DMS53 treated with DMSO at 0.1 percent for 48 hours (cell line): Measurements from ENCODE around the gene BARX2.

Experiments used
- DNase-seq: peaks from one replicate; lab custom pipeline; 2025; ENCODE audit not compliant: unreplicated experiment; lab: John Stamatoyannopoulos, UW

Gene BARX2

GRCh38 chr11:129373489-129373953 is 2.1 kb upstream of the BARX2 start:
- peak; percentile 6 for DNase-seq

GRCh38 chr11:129374081-129374992 is 1.3 kb upstream of the BARX2 start:
- no peak for DNase-seq

- peak; percentile 78 for DNase-seq
Measured at GRCh38 chr11:129374993-129375750, 476 bp upstream of the BARX2 start.

- DNase-seq: no peak
Measured at GRCh38 chr11:129376658-129377341, 1.2 kb downstream of the BARX2 start.

GRCh38 chr11:129377739-129378138 is 2.1 kb downstream of the BARX2 start:
- DNase-seq: no peak

- DNase-seq: no peak
Measured at GRCh38 chr11:129380413-129380812, 4.8 kb downstream of the BARX2 start.

- no peak for DNase-seq
Measured at GRCh38 chr11:129382583-129382982, 6.9 kb downstream of the BARX2 start.

- no peak for DNase-seq
Measured at GRCh38 chr11:129383060-129383459, 7.4 kb downstream of the BARX2 start.

GRCh38 chr11:129383502-129383901 is 7.9 kb downstream of the BARX2 start:
- no peak for DNase-seq

GRCh38 chr11:129384415-129384814 is 8.8 kb downstream of the BARX2 start:
- no peak for DNase-seq

- no peak for DNase-seq
Measured at GRCh38 chr11:129385801-129386200, 10.2 kb downstream of the BARX2 start.

GRCh38 chr11:129386795-129387397 is 11.2 kb downstream of the BARX2 start:
- no peak for DNase-seq

GRCh38 chr11:129387434-129387833 is 11.8 kb downstream of the BARX2 start:
- DNase-seq: no peak

- DNase-seq: no peak
Measured at GRCh38 chr11:129388824-129389223, 13.2 kb downstream of the BARX2 start.

- no peak for DNase-seq
Measured at GRCh38 chr11:129390303-129390821, 14.7 kb downstream of the BARX2 start.

GRCh38 chr11:129391360-129391759 is 15.7 kb downstream of the BARX2 start:
- DNase-seq: no peak

- no peak for DNase-seq
Measured at GRCh38 chr11:129391821-129392220, 16.2 kb downstream of the BARX2 start.

GRCh38 chr11:129392995-129393394 is 17.3 kb downstream of the BARX2 start:
- DNase-seq: no peak

- no peak for DNase-seq
Measured at GRCh38 chr11:129394709-129395108, 19.1 kb downstream of the BARX2 start.

GRCh38 chr11:129395432-129395831 is 19.8 kb downstream of the BARX2 start:
- no peak for DNase-seq

GRCh38 chr11:129395883-129396282 is 20.2 kb downstream of the BARX2 start:
- DNase-seq: no peak
